ENCODE data around the gene WNT7A.

GRCh38 chr3:13871791-13872190 lies 8.1 kb downstream of the WNT7A start:
- TF ChIP-seq EZH2 (IDR thresholded peaks at IDR 0.05; ENCODE audit: insufficient read depth, poor library complexity, severe bottlenecking) (no peak), EZH2phosphoT487 (IDR thresholded peaks at IDR 0.05; ENCODE audit: insufficient read depth, low read depth) (no peak)
